ENCODE results near the gene RECQL5. TPM values are rescaled to one million over a fixed set of nuclear protein-coding genes. Genes with fewer than 3 reads are reported as not detected.

The RECQL5 gene
- total RNA-seq, 6 experiments from 2014 or later = 18.7 to 22.6 (median 21.2) TPM

GRCh38 chr17:75590849-75591721 is 75.9 kb downstream of the RECQL5 start:
- TF ChIP-seq CTCF (IDR thresholded peaks at IDR 0.05) = no peak
- Mint-ChIP-seq H3K4me3 (no peak overlapping the region), H3K36me3 (ENCODE audit: low read depth) (no peaks in the 10 kb centered on the region), H3K4me1 (ENCODE audit: low read depth) (no peaks in the 10 kb centered on the region), H3K27me3 (ENCODE audit: insufficient read depth) (peaks cover 25% of the 10 kb centered on the region), H3K27ac (no peak overlapping the region), H3K9me3 (no peaks in the 10 kb centered on the region)
- DNase-seq = no peak

GRCh38 chr17:75590314-75590761 is 76.6 kb downstream of the RECQL5 start:
- DNase-seq = no peak
- TF ChIP-seq CTCF (IDR thresholded peaks at IDR 0.05) = no peak
- Mint-ChIP-seq H3K27me3 (ENCODE audit: insufficient read depth) (peaks cover 30% of the 10 kb centered on the region), H3K9me3 (no peaks in the 10 kb centered on the region), H3K27ac (no peak overlapping the region), H3K4me1 (ENCODE audit: low read depth) (no peaks in the 10 kb centered on the region), H3K4me3 (no peak overlapping the region), H3K36me3 (ENCODE audit: low read depth) (no peaks in the 10 kb centered on the region)

GRCh38 chr17:75589919-75590303 is 77.0 kb downstream of the RECQL5 start:
- H3K27ac Mint-ChIP-seq = no peak overlapping the region
- H3K27me3 Mint-ChIP-seq (ENCODE audit: insufficient read depth) = peaks cover 30% of the 10 kb centered on the region
- H3K4me1 Mint-ChIP-seq (ENCODE audit: low read depth) = no peaks in the 10 kb centered on the region
- H3K4me3 Mint-ChIP-seq = no peak overlapping the region
- H3K36me3 Mint-ChIP-seq (ENCODE audit: low read depth) = no peaks in the 10 kb centered on the region
- no peak for TF ChIP-seq CTCF (IDR thresholded peaks at IDR 0.05)
- no peaks in the 10 kb centered on the region for H3K9me3 Mint-ChIP-seq
- no peak for DNase-seq

GRCh38 chr17:75589012-75589918 is 77.7 kb downstream of the RECQL5 start:
- Mint-ChIP-seq H3K4me3 (peak overlapping the region; percentile 59; the same call in 1 of the 2 replicates), H3K27ac (no peak overlapping the region), H3K36me3 (ENCODE audit: low read depth) (no peaks in the 10 kb centered on the region), H3K4me1 (ENCODE audit: low read depth) (no peaks in the 10 kb centered on the region), H3K27me3 (ENCODE audit: insufficient read depth) (peaks cover 35% of the 10 kb centered on the region), H3K9me3 (no peaks in the 10 kb centered on the region)
- peak; percentile 66 for DNase-seq
- TF ChIP-seq CTCF (IDR thresholded peaks at IDR 0.05) = peak; percentile 83

- H3K9me3 Mint-ChIP-seq = no peaks in the 10 kb centered on the region
- no peak overlapping the region for H3K4me3 Mint-ChIP-seq
- no peaks in the 10 kb centered on the region for H3K36me3 Mint-ChIP-seq (ENCODE audit: low read depth)
- H3K4me1 Mint-ChIP-seq (ENCODE audit: low read depth) = no peaks in the 10 kb centered on the region
- DNase-seq = no peak
- TF ChIP-seq CTCF (IDR thresholded peaks at IDR 0.05) = no peak
- H3K27ac Mint-ChIP-seq = no peak overlapping the region
- peaks cover 39% of the 10 kb centered on the region for H3K27me3 Mint-ChIP-seq (ENCODE audit: insufficient read depth)
Measured at GRCh38 chr17:75588596-75589011, 78.3 kb downstream of the RECQL5 start.

Data from HFFc6 (cell line).